ENCODE data around the gene RBM6.
A peak's percentile ranks its signal among the peaks of the same experiment; 100 is the strongest.
"Not testable (repeated sequence)": the region's sequence is repeated elsewhere in the genome, so short reads cannot be mapped to it uniquely, and the experiment has no call there.

The RBM6 gene

GRCh38 chr3:49917806-49918590, 22.0 kb upstream of the RBM6 start:
- not testable (repeated sequence) for DNase-seq (ENCODE audit: low spot score)

GRCh38 chr3:49924683-49925082, 15.3 kb upstream of the RBM6 start:
- no peak for DNase-seq (ENCODE audit: low spot score)

- no peak for DNase-seq (ENCODE audit: low spot score)
Measured at GRCh38 chr3:49925485-49925884, 14.5 kb upstream of the RBM6 start.

GRCh38 chr3:49926117-49926728, 13.7 kb upstream of the RBM6 start:
- DNase-seq (ENCODE audit: low spot score) = no peak

GRCh38 chr3:49927798-49928197, 12.2 kb upstream of the RBM6 start:
- no peak for DNase-seq (ENCODE audit: low spot score)

- no peak for DNase-seq (ENCODE audit: low spot score)
Measured at GRCh38 chr3:49928481-49929017, 11.4 kb upstream of the RBM6 start.

- peak; percentile 81 for DNase-seq (ENCODE audit: low spot score)
Measured at GRCh38 chr3:49929291-49930167, 10.4 kb upstream of the RBM6 start, which contains the start of gene MON1A. TSS of gene MON1A (minus strand) at chr3:49929811. CDS start at chr3:49913346, 16,465 bp downstream.

- no peak for DNase-seq (ENCODE audit: low spot score)
Measured at GRCh38 chr3:49930168-49930690, 9.7 kb upstream of the RBM6 start.

GRCh38 chr3:49930922-49931321, 9.0 kb upstream of the RBM6 start:
- peak; percentile 60 for DNase-seq (ENCODE audit: low spot score)

- not testable (repeated sequence) for DNase-seq (ENCODE audit: low spot score)
Measured at GRCh38 chr3:49932281-49932680, 7.7 kb upstream of the RBM6 start.

GRCh38 chr3:49937090-49937489, 2.9 kb upstream of the RBM6 start:
- DNase-seq (ENCODE audit: low spot score) = no peak

GRCh38 chr3:49940667-49941249, 808 bp downstream of the RBM6 start:
- no peak for DNase-seq (ENCODE audit: low spot score)

GRCh38 chr3:49942651-49943050, 2.7 kb downstream of the RBM6 start:
- DNase-seq (ENCODE audit: low spot score) = no peak

- no peak for DNase-seq (ENCODE audit: low spot score)
Measured at GRCh38 chr3:49952924-49953323, 13.0 kb downstream of the RBM6 start.

GRCh38 chr3:49955636-49956035, 15.7 kb downstream of the RBM6 start:
- no peak for DNase-seq (ENCODE audit: low spot score)

- no peak for DNase-seq (ENCODE audit: low spot score)
Measured at GRCh38 chr3:49966233-49966942, 26.4 kb downstream of the RBM6 start.

GRCh38 chr3:49967291-49967690, 27.3 kb downstream of the RBM6 start:
- DNase-seq (ENCODE audit: low spot score) = no peak

GRCh38 chr3:49968346-49968745, 28.4 kb downstream of the RBM6 start:
- no peak for DNase-seq (ENCODE audit: low spot score)

GRCh38 chr3:49972656-49973055, 32.7 kb downstream of the RBM6 start:
- peak; percentile 17 for DNase-seq (ENCODE audit: low spot score)

- DNase-seq (ENCODE audit: low spot score) = no peak
Measured at GRCh38 chr3:49976942-49977341, 37.0 kb downstream of the RBM6 start.

- no peak for DNase-seq (ENCODE audit: low spot score)
Measured at GRCh38 chr3:49984394-49984793, 44.4 kb downstream of the RBM6 start.

Measured in HuH-7 (cell line).